ENCODE results near the gene GHITM. TPM values are rescaled to one million over a fixed set of nuclear protein-coding genes. Genes with fewer than 3 reads are reported as not detected.
"Not testable (repeated sequence)": the region's sequence is repeated elsewhere in the genome, so short reads cannot be mapped to it uniquely, and the experiment has no call there.

GHITM gene
- total and polyA plus RNA-seq, 2 of the 13 experiments (the other 11 are each of a cell fraction or from before 2014, with no cell fraction given), result 163 to 212 TPM

DNA sequence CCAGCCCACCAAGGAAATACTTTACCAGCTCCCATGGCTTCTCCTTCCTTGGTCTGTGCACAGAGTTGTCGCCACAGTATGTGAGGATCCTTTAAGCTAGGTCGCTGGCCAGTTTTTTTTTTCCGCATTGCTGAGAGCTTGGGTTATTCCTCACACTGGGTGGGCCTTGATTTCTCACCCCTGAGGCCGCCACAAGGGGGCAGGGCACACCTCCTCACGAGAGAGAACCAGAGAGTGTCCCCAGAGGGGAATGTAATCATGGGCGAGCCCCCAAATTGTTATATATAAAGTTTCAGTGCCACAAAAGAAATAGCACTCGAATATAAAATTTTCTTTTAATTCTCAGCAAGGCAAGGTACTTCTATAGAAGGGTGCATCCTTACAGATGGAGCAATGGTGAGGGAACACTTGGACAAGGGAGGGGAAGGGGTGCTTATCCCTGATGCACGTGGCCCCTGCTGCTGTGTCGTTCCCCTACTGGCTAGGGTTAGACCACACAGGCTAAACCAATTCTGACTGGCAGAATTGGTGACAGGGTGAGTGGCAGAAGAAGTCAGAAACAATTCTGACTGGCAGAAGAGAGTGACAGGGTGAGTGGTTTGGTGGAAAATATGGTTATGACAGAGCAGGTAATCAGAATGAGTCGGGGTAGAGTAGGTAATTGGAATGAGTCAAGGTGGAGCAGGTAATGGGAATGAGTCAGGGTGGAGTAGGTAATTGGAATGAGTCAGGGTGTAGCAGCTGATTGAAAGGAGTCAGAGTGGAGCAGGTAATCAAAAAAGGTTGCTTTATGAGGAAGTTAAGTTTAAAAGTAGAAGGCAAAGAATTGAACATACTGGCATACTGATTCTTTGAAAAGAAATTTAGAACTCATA lies 13.2 kb upstream of the GHITM start:
- BruUV-seq (replicated peaks); H2AFZ ChIP-seq (ENCODE audit: low read length); in situ Hi-C loops (cut with HindIII; ENCODE audit: extremely low pct_ligation_motif_present, low pct_unique_long_range_greater_than_20kb); H3K27ac ChIP-seq (ENCODE audit: extremely low read length, insufficient read depth, low read length); H4K20me1 ChIP-seq (ENCODE audit: insufficient read depth, low read length); H3K36me3 ChIP-seq (replicated peaks in 1 of 2; ENCODE audit: control insufficient read depth in 1 of 2, insufficient read depth in 2 of 2, low read length in 2 of 2); H3K27me3 ChIP-seq (ENCODE audit: control insufficient read depth in 1 of 2, insufficient read depth in 2 of 2, low read length in 2 of 2); H3K9me3 ChIP-seq (ENCODE audit: low read length); H3K79me2 ChIP-seq (ENCODE audit: insufficient read depth, low read length); H3K9ac ChIP-seq (ENCODE audit: insufficient read depth, low read depth, low read length); H3K4me2 ChIP-seq (ENCODE audit: low read depth, low read length); H3K4me1 ChIP-seq (ENCODE audit: insufficient read depth, low read length); H3K4me3 ChIP-seq (replicated peaks in 1 of 3; ENCODE audit: insufficient read depth in 1 of 3, low read depth in 2 of 3, low read length in 3 of 3); POLR2A ChIA-PET: not testable (repeated sequence)
- WGBS (ENCODE audit: low lambda C conversion rate), result 5% methylated on average over 10 of the region's 10 CpGs
- intact Hi-C loops (cut with micrococcal nuclease; ENCODE audit: unreplicated experiment), result loop anchor here (1.0 kb wide), 1 partner anchor 79 kb away; no protein-coding TSS in a partner anchor
- FAIRE-seq (peak; percentile 43), ATAC-seq (peak; percentile 68), DNase-seq (ENCODE audit: low spot score) (peak; percentile 7)
- CTCF ChIA-PET (ENCODE audit: low intra/inter-chr PET ratio, low total read pairs), result interaction anchor here (2.2 kb wide), 1 partner anchor 79 kb away, joined by 22 read pairs; no protein-coding TSS in a partner anchor
- TF ChIP-seq SMC3 (IDR thresholded peaks at IDR 0.05; ENCODE audit: low read length) (peak; percentile 63), STAG1 (CRISPR knock-in tag; IDR thresholded peaks at IDR 0.05) (peak; percentile 62)
- TF ChIP-seq, protein P1, sequence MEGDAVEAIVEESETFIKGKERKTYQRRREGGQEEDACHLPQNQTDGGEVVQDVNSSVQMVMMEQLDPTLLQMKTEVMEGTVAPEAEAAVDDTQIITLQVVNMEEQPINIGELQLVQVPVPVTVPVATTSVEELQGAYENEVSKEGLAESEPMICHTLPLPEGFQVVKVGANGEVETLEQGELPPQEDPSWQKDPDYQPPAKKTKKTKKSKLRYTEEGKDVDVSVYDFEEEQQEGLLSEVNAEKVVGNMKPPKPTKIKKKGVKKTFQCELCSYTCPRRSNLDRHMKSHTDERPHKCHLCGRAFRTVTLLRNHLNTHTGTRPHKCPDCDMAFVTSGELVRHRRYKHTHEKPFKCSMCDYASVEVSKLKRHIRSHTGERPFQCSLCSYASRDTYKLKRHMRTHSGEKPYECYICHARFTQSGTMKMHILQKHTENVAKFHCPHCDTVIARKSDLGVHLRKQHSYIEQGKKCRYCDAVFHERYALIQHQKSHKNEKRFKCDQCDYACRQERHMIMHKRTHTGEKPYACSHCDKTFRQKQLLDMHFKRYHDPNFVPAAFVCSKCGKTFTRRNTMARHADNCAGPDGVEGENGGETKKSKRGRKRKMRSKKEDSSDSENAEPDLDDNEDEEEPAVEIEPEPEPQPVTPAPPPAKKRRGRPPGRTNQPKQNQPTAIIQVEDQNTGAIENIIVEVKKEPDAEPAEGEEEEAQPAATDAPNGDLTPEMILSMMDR (CRISPR knock-in tag; IDR thresholded peaks at IDR 0.05), result peak; percentile 62

DNA sequence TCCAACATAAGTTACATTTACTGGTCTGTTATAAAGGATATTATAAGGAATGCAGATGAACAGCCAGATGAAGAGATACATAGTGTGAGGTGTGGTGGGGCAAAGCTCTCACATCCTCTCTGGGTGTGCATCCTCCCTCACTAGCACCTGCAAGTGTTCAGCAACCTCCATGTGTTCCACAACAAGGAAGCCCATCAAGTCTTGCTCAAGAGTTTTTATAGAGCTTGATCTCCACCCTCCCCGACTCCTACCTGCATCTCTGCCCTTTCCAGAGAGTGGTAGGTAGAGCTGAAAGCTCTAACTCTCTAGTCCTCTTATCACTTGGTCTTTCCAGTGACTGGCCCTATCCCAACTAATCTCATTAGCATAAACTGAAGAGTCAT lies 12.5 kb upstream of the GHITM start:
- BruUV-seq (replicated peaks), result no TSS peak
- peaks cover 0 to 5% of the 10 kb centered on the region in 2 experiments; a peak in 1 of 5 replicates for H3K27me3 ChIP-seq (ENCODE audit: control insufficient read depth in 1 of 2, insufficient read depth in 2 of 2, low read length in 2 of 2)
- H3K27ac ChIP-seq (ENCODE audit: extremely low read length, insufficient read depth, low read length), result no peak overlapping the region
- ChIA-PET POLR2A (no interaction called here), CTCF (ENCODE audit: low intra/inter-chr PET ratio, low total read pairs) (interaction anchor here (2.2 kb wide), 1 partner anchor 78 kb away, joined by 22 read pairs; no protein-coding TSS in a partner anchor)
- intact Hi-C loops (cut with micrococcal nuclease; ENCODE audit: unreplicated experiment), result loop anchor here (1.0 kb wide), 1 partner anchor 79 kb away; no protein-coding TSS in a partner anchor
- H2AFZ ChIP-seq (ENCODE audit: low read length), result no peak overlapping the region
- FAIRE-seq (no peak), DNase-seq (ENCODE audit: low spot score) (no peak), ATAC-seq (no peak)
- in situ Hi-C loops (cut with HindIII; ENCODE audit: extremely low pct_ligation_motif_present, low pct_unique_long_range_greater_than_20kb), result no loop called here
- H3K9me3 ChIP-seq (ENCODE audit: low read length), result no peaks in the 10 kb centered on the region
- TF ChIP-seq HNRNPK (IDR thresholded peaks at IDR 0.05; ENCODE audit: low read depth, low read length, poor library complexity, severe bottlenecking) (no peak), ZNF468 (CRISPR knock-in tag; IDR thresholded peaks at IDR 0.05) (no peak), CEBPG (CRISPR knock-in tag; IDR thresholded peaks at IDR 0.05) (no peak), ZNF143 (CRISPR knock-in tag; IDR thresholded peaks at IDR 0.05) (no peak), ZZZ3 (CRISPR knock-in tag; IDR thresholded peaks at IDR 0.05; ENCODE audit: borderline replicate concordance) (no peak), SCMH1 (CRISPR knock-in tag; IDR thresholded peaks at IDR 0.05; ENCODE audit: borderline replicate concordance) (no peak), ZNF274 (CRISPR knock-in tag; IDR thresholded peaks at IDR 0.05) (no peak), KLF16 (CRISPR knock-in tag; IDR thresholded peaks at IDR 0.05) (no peak), ZNF3 (CRISPR knock-in tag; IDR thresholded peaks at IDR 0.05) (no peak), ZBTB1 (CRISPR knock-in tag; IDR thresholded peaks at IDR 0.05; ENCODE audit: borderline replicate concordance) (no peak)
- TF ChIP-seq, protein P2, sequence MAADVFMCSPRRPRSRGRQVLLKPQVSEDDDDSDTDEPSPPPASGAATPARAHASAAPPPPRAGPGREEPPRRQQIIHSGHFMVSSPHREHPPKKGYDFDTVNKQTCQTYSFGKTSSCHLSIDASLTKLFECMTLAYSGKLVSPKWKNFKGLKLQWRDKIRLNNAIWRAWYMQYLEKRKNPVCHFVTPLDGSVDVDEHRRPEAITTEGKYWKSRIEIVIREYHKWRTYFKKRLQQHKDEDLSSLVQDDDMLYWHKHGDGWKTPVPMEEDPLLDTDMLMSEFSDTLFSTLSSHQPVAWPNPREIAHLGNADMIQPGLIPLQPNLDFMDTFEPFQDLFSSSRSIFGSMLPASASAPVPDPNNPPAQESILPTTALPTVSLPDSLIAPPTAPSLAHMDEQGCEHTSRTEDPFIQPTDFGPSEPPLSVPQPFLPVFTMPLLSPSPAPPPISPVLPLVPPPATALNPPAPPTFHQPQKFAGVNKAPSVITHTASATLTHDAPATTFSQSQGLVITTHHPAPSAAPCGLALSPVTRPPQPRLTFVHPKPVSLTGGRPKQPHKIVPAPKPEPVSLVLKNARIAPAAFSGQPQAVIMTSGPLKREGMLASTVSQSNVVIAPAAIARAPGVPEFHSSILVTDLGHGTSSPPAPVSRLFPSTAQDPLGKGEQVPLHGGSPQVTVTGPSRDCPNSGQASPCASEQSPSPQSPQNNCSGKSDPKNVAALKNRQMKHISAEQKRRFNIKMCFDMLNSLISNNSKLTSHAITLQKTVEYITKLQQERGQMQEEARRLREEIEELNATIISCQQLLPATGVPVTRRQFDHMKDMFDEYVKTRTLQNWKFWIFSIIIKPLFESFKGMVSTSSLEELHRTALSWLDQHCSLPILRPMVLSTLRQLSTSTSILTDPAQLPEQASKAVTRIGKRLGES (CRISPR knock-in tag; IDR thresholded peaks at IDR 0.05; ENCODE audit: borderline replicate concordance), result no peak
- no peak overlapping the region for H3K4me3 ChIP-seq (replicated peaks in 1 of 3; ENCODE audit: insufficient read depth in 1 of 3, low read depth in 2 of 3, low read length in 3 of 3)
- no peak overlapping the region for H3K9ac ChIP-seq (ENCODE audit: insufficient read depth, low read depth, low read length)
- 0% methylated on average over 1 of the region's 1 CpG for WGBS (ENCODE audit: low lambda C conversion rate)
- H3K36me3 ChIP-seq (replicated peaks in 1 of 2; ENCODE audit: control insufficient read depth in 1 of 2, insufficient read depth in 2 of 2, low read length in 2 of 2), result no peaks in the 10 kb centered on the region
- no peaks in the 10 kb centered on the region for H4K20me1 ChIP-seq (ENCODE audit: insufficient read depth, low read length)
- no peaks in the 10 kb centered on the region for H3K4me1 ChIP-seq (ENCODE audit: insufficient read depth, low read length)
- H3K4me2 ChIP-seq (ENCODE audit: low read depth, low read length), result no peak overlapping the region
- H3K79me2 ChIP-seq (ENCODE audit: insufficient read depth, low read length), result no peaks in the 10 kb centered on the region

Measured in HepG2 (cell line).